Astrocyte (in vitro differentiated cells and primary cell): ENCODE results near the gene EPAS1. TPM values are rescaled to one million over a fixed set of nuclear protein-coding genes. Genes with fewer than 3 reads are reported as not detected.

ENCODE experiments used
- DNase-seq: peaks from one replicate; pipeline ENCODE4 v3.0.0-alpha.2; 2010; ENCODE audit warnings: low read depth
- FAIRE-seq: peaks from 2 replicates; lab custom pipeline; 2011; peaks lifted over from hg19 to GRCh38; lab: Jason Lieb, UNC
- H2AFZ ChIP-seq: 2 replicates; pipeline ENCODE4 v1.6.0; 2012; ENCODE audit warnings: low read depth, low read length, inconsistent platforms
- H3K27ac ChIP-seq: 2 replicates; pipeline ENCODE4 v1.5.1; 2011; ENCODE audit warnings: low read depth, low read length, inconsistent platforms
- H3K27me3 ChIP-seq: 2 replicates; pipeline ENCODE4 v1.6.0; 2011; ENCODE audit warnings: low read length, inconsistent platforms; ENCODE audit not compliant: insufficient read depth
- H3K36me3 ChIP-seq: 2 replicates; pipeline ENCODE4 v1.5.1; 2011; ENCODE audit warnings: low read length, inconsistent platforms; ENCODE audit not compliant: insufficient read depth
- H3K4me1 ChIP-seq: 2 replicates; pipeline ENCODE4 v1.5.1; 2011; ENCODE audit warnings: low read length, inconsistent platforms; ENCODE audit not compliant: insufficient read depth
- H3K4me2 ChIP-seq: 2 replicates; pipeline ENCODE4 v1.6.0; 2012; ENCODE audit warnings: low read length, inconsistent platforms
- H3K4me3 ChIP-seq: 2 replicates; pipeline ENCODE4 v1.5.1; 2011; ENCODE audit warnings: low read depth, mild to moderate bottlenecking, low read length, inconsistent platforms; ENCODE audit not compliant: insufficient read depth
- H3K79me2 ChIP-seq: 2 replicates; pipeline ENCODE4 v1.6.0; 2012; ENCODE audit warnings: mild to moderate bottlenecking, low read length, inconsistent platforms; ENCODE audit not compliant: insufficient read depth
- H3K9ac ChIP-seq: 2 replicates; pipeline ENCODE4 v1.6.0; 2012; ENCODE audit warnings: mild to moderate bottlenecking, low read length, inconsistent platforms
- H3K9me3 ChIP-seq: 2 replicates; pipeline ENCODE4 v1.5.1; 2012; ENCODE audit warnings: low read depth, mild to moderate bottlenecking, low read length, inconsistent platforms; ENCODE audit not compliant: insufficient read depth
- H4K20me1 ChIP-seq: 2 replicates; pipeline ENCODE4 v1.6.0; 2012; ENCODE audit warnings: low read length, inconsistent platforms; ENCODE audit not compliant: insufficient read depth
- H3K27ac Mint-ChIP-seq: one replicate; pipeline ENCODE4 v1.8.0; 2021; ENCODE audit warnings: mild to moderate bottlenecking, mixed read lengths; ENCODE audit not compliant: unreplicated experiment
- H3K27me3 Mint-ChIP-seq: one replicate; pipeline ENCODE4 v1.8.0; 2021; ENCODE audit warnings: low read depth, mixed read lengths; ENCODE audit not compliant: unreplicated experiment
- H3K36me3 Mint-ChIP-seq: one replicate; pipeline ENCODE4 v1.8.0; 2021; ENCODE audit warnings: low read depth, mixed read lengths; ENCODE audit not compliant: unreplicated experiment
- H3K4me1 Mint-ChIP-seq: one replicate; pipeline ENCODE4 v1.8.0; 2021; ENCODE audit warnings: low read depth, mixed read lengths; ENCODE audit not compliant: unreplicated experiment
- H3K4me3 Mint-ChIP-seq: one replicate; pipeline ENCODE4 v1.8.0; 2021; ENCODE audit warnings: mild to moderate bottlenecking, moderate library complexity, mixed read lengths; ENCODE audit not compliant: unreplicated experiment
- H3K9me3 Mint-ChIP-seq: one replicate; pipeline ENCODE4 v1.8.0; 2021; ENCODE audit warnings: mild to moderate bottlenecking, mixed read lengths; ENCODE audit not compliant: unreplicated experiment
- EZH2 ChIP-seq: IDR thresholded peaks from 2 replicates; pipeline ENCODE4 v1.6.1; 2012; ENCODE audit warnings: mild to moderate bottlenecking, low read length, inconsistent platforms; ENCODE audit not compliant: insufficient read depth
- total RNA-seq: library from RNA; stranded (reverse); gene quantifications from 2 replicates; pipeline ENCODE4 v1.2.1, GENCODE V29; 2021
- TF ChIP-seq, protein P1 (sequence below): IDR thresholded peaks from 2 replicates; pipeline ENCODE4 v1.5.1; 2011; ENCODE audit warnings: low read depth, mild to moderate bottlenecking, inconsistent platforms, low read length, moderate library complexity; ENCODE audit not compliant: insufficient read depth

The EPAS1 gene
- total RNA-seq, 1 donor from 2014 or later = 42.8 TPM

DNA sequence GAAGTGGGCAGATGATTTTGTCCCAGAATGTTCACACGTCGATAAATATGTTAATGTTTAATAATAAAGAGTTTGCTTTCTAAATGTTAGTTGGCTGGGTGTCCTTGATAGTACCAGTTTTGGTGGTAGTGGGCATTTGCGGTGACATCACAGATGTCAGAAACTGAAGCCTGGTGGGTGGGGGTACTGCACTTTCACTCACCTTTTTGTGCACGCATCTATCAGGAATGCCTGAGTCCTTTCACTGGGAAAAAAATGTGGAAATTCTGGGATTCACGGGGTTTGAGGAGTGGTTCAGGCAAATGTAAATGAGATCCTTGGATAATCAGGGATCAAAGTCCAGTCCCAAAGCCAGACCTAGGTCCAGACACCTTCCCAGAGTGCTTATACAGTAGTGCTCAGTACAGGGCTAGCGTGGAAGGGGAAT lies 3.2 kb downstream of the EPAS1 start:
- Histone ChIP-seq H3K27me3 (peaks cover 60% of the 10 kb centered on the region), H3K9ac (no peak overlapping the region), H3K4me3 (no peak overlapping the region), H3K27ac (no peak overlapping the region), H3K79me2 (no peaks in the 10 kb centered on the region), H3K4me2 (no peak overlapping the region), H2AFZ (no peak overlapping the region), H4K20me1 (peaks cover 4% of the 10 kb centered on the region), H3K4me1 (peaks cover 32% of the 10 kb centered on the region), H3K36me3 (no peaks in the 10 kb centered on the region), H3K9me3 (no peaks in the 10 kb centered on the region)
- Mint-ChIP-seq H3K9me3 (peaks cover 10% of the 10 kb centered on the region), H3K4me1 (peaks cover 3% of the 10 kb centered on the region), H3K27me3 (peaks cover 66% of the 10 kb centered on the region), H3K36me3 (peaks cover 2% of the 10 kb centered on the region), H3K4me3 (peak overlapping the region; percentile 89), H3K27ac (peak overlapping the region; percentile 15)
- TF ChIP-seq, protein P1, sequence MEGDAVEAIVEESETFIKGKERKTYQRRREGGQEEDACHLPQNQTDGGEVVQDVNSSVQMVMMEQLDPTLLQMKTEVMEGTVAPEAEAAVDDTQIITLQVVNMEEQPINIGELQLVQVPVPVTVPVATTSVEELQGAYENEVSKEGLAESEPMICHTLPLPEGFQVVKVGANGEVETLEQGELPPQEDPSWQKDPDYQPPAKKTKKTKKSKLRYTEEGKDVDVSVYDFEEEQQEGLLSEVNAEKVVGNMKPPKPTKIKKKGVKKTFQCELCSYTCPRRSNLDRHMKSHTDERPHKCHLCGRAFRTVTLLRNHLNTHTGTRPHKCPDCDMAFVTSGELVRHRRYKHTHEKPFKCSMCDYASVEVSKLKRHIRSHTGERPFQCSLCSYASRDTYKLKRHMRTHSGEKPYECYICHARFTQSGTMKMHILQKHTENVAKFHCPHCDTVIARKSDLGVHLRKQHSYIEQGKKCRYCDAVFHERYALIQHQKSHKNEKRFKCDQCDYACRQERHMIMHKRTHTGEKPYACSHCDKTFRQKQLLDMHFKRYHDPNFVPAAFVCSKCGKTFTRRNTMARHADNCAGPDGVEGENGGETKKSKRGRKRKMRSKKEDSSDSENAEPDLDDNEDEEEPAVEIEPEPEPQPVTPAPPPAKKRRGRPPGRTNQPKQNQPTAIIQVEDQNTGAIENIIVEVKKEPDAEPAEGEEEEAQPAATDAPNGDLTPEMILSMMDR = no peak
- no peak for TF ChIP-seq EZH2
- DNase-seq = no peak
- no peak for FAIRE-seq

DNA sequence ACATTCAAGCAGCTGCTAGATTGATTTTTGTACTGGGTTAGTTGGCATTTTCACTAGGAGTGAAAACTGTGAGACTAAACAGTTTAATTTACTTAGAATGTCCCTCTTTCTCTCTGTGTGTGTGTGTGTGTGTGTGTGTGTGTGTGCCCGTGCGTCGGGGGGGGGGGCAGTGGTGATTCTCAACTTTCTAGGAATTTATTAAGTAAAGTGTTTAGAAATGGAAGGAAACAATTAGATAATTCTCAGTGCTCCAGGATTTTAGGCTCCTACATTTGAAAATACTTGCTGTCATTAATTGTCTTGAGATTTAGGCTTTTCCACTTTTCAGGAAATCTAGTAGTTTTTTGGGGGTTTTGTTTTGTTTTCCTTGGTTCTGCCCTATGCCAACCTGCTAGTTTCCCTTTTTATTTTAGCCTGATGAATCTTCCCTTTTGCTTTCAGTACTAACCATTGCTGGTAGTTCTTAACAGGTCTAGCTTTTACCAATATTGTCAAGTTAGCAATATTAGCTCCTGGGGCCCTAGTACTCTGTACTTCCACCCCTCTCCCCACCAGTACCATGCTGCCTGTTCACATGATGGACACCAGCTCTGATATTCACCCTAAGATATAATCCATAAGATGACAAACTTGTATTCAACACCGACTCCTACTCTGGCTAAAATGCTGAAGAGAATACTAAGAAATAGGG lies 4.9 kb downstream of the EPAS1 start:
- Mint-ChIP-seq H3K4me3 (no peak overlapping the region), H3K4me1 (peaks cover 7% of the 10 kb centered on the region)

More for the DNA sequence above, 4.9 kb downstream of the EPAS1 start:
- peaks cover 4% of the 10 kb centered on the region for H4K20me1 ChIP-seq
- no peaks in the 10 kb centered on the region for H3K79me2 ChIP-seq
- FAIRE-seq (no peak), DNase-seq (no peak)
- no peak overlapping the region for H3K4me3 ChIP-seq
- peaks cover 11% of the 10 kb centered on the region for H3K9me3 Mint-ChIP-seq
- TF ChIP-seq EZH2 = no peak
- TF ChIP-seq, protein P1 = no peak
- no peak overlapping the region for H2AFZ ChIP-seq
- H3K27me3 Mint-ChIP-seq = peaks cover 56% of the 10 kb centered on the region
- H3K4me2 ChIP-seq = no peak overlapping the region
- no peak overlapping the region for H3K9ac ChIP-seq
- peaks cover 26% of the 10 kb centered on the region for H3K4me1 ChIP-seq
- peaks cover 2% of the 10 kb centered on the region for H3K36me3 Mint-ChIP-seq
- no peak overlapping the region for H3K27ac ChIP-seq
- H3K9me3 ChIP-seq = no peaks in the 10 kb centered on the region
- H3K36me3 ChIP-seq = no peaks in the 10 kb centered on the region
- no peak overlapping the region for H3K27ac Mint-ChIP-seq
- peaks cover 49% of the 10 kb centered on the region for H3K27me3 ChIP-seq
